Neutrophil (primary cell): Measurements from ENCODE around the gene JPT1.
"Not testable (repeated sequence)": the region's sequence is repeated elsewhere in the genome, so short reads cannot be mapped to it uniquely, and the experiment has no call there.

Experiments used
- H3K27ac ChIP-seq: fragments of 200-600 bp; sonication (generic); 2 replicates; pipeline ENCODE4 v1.5.1; 2016; ENCODE audit warnings: mild to moderate bottlenecking, moderate library complexity
- H3K27me3 ChIP-seq: fragments of 200-600 bp; sonication (generic); 2 replicates; pipeline ENCODE4 v1.6.0; 2016; ENCODE audit warnings: mild to moderate bottlenecking
- H3K36me3 ChIP-seq: fragments of 200-600 bp; sonication (generic); 2 replicates; pipeline ENCODE4 v1.5.1; 2017
- H3K4me1 ChIP-seq, 2 experiments: fragments of 200-600 bp in 1 of 2; sonication (generic) in 1 of 2; 1 replicate in 1 of 2; 2 replicates in 1 of 2; pipeline versions ENCODE4 v1.5.1 to v1.6.1; 2013 to 2016; ENCODE audit warnings: low read depth in 1 of 2, low read length in 1 of 2, mild to moderate bottlenecking in 1 of 2, moderate library complexity in 1 of 2; ENCODE audit not compliant: control insufficient read depth in 1 of 2, insufficient read depth in 1 of 2
- H3K4me3 ChIP-seq, 2 experiments: fragments of 200-600 bp in 1 of 2; sonication (generic) in 1 of 2; 1 replicate in 1 of 2; 2 replicates in 1 of 2; pipeline ENCODE4 v1.5.1; 2013 to 2016; ENCODE audit warnings: low read depth in 1 of 2, low read length in 1 of 2, mild to moderate bottlenecking in 1 of 2, moderate library complexity in 1 of 2
- H3K9me3 ChIP-seq: fragments of 200-600 bp; sonication (generic); 2 replicates; pipeline ENCODE4 v1.5.1; 2016
- CTCF ChIP-seq: fragments of 200-600 bp; sonication (generic); IDR thresholded peaks from 2 replicates; pipeline ENCODE4 v1.5.1; 2016; ENCODE audit warnings: antibody characterized with exemption

JPT1 gene

GRCh38 chr17:75129576-75129975, 24.7 kb downstream of the JPT1 start:
- peaks cover 30% of the 10 kb centered on the region for H3K36me3 ChIP-seq
- H3K4me1 ChIP-seq: peaks cover 44 to 52% of the 10 kb centered on the region in 2 experiments
- H3K4me3 ChIP-seq: no peak overlapping the region
- no peaks in the 10 kb centered on the region for H3K9me3 ChIP-seq
- H3K27me3 ChIP-seq: no peaks in the 10 kb centered on the region
- peak overlapping the region; percentile 79 for H3K27ac ChIP-seq
- TF ChIP-seq CTCF: no peak

GRCh38 chr17:75128694-75129505, 25.4 kb downstream of the JPT1 start:
- peak overlapping the region; percentile 98 for H3K27ac ChIP-seq
- TF ChIP-seq CTCF: no peak
- no peaks in the 10 kb centered on the region for H3K9me3 ChIP-seq
- H3K4me3 ChIP-seq: no peak overlapping the region
- H3K4me1 ChIP-seq: peaks cover 50 to 59% of the 10 kb centered on the region in 2 experiments
- H3K36me3 ChIP-seq: peaks cover 23% of the 10 kb centered on the region
- H3K27me3 ChIP-seq: no peaks in the 10 kb centered on the region

GRCh38 chr17:75127936-75128335, 26.4 kb downstream of the JPT1 start:
- H3K27me3 ChIP-seq, H3K4me3 ChIP-seq, H3K9me3 ChIP-seq: not testable (repeated sequence)
- Histone ChIP-seq H3K27ac (peak overlapping the region; percentile 98), H3K36me3 (peaks cover 19% of the 10 kb centered on the region), H3K4me1 (peaks cover 56 to 67% of the 10 kb centered on the region in 2 experiments)

GRCh38 chr17:75126954-75127353, 27.4 kb downstream of the JPT1 start:
- Histone ChIP-seq H3K9me3 (no peaks in the 10 kb centered on the region), H3K27me3 (no peaks in the 10 kb centered on the region), H3K4me1 (peaks cover 52 to 63% of the 10 kb centered on the region in 2 experiments), H3K27ac (peak overlapping the region; percentile 98), H3K36me3 (peaks cover 19% of the 10 kb centered on the region), H3K4me3 (peak overlapping the region in 1 of 2 experiments; percentile 65)
- TF ChIP-seq CTCF: no peak

GRCh38 chr17:75125984-75126383, 28.3 kb downstream of the JPT1 start:
- H3K27ac ChIP-seq: peak overlapping the region; percentile 98
- TF ChIP-seq CTCF: no peak
- H3K4me1 ChIP-seq: peaks cover 46 to 57% of the 10 kb centered on the region in 2 experiments

GRCh38 chr17:75124819-75125162, 29.5 kb downstream of the JPT1 start:
- TF ChIP-seq CTCF: no peak
- no peaks in the 10 kb centered on the region for H3K27me3 ChIP-seq
- H3K4me3 ChIP-seq: peak overlapping the region; percentile 65 to 68
- H3K27ac ChIP-seq: peak overlapping the region; percentile 98
- H3K4me1 ChIP-seq: peaks cover 47 to 57% of the 10 kb centered on the region in 2 experiments
- H3K9me3 ChIP-seq: no peaks in the 10 kb centered on the region
- H3K36me3 ChIP-seq: peaks cover 14% of the 10 kb centered on the region

More at GRCh38 chr17:75125984-75126383, 28.3 kb downstream of the JPT1 start:
- no peaks in the 10 kb centered on the region for H3K9me3 ChIP-seq
- H3K36me3 ChIP-seq: peaks cover 19% of the 10 kb centered on the region
- H3K27me3 ChIP-seq: no peaks in the 10 kb centered on the region
- peak overlapping the region; percentile 65 to 68 for H3K4me3 ChIP-seq
